Right ventricle myocardium superior (tissue), 1 donor: ENCODE data around the gene BCL2. TPM values are rescaled to one million over a fixed set of nuclear protein-coding genes. Genes with fewer than 3 reads are reported as not detected.
"Not testable (repeated sequence)": the region's sequence is repeated elsewhere in the genome, so short reads cannot be mapped to it uniquely, and the experiment has no call there.

Experiments used
- ATAC-seq: fragments of 200-7000 bp; cut with Tn5 transposase; one replicate; pipeline ENCODE4 v1.9.1; 2020; ENCODE audit warnings: mild to moderate bottlenecking; ENCODE audit not compliant: poor library complexity
- DNase-seq: peaks from one replicate; pipeline ENCODE4 v3.0.0-alpha.2; 2020
- intact Hi-C: fragments of 100-400 bp; cut with DNase I; formaldehyde crosslinking; loops from one replicate; pipeline ENCODE4 v1.11.2; 2022
- total RNA-seq: library from RNA; stranded (reverse); fragmentation: NEBNext Ultra II Directional; extraction: Animal tissue kit (Norgen Biotek cat#: 25700); gene quantifications from one replicate; pipeline ENCODE4 v1.2.1, GENCODE V29; 2021
- donor health status: DM: no; HTN: yes; CAD: no; lungs with severe emphysema.

The BCL2 gene
- total RNA-seq, 1 donor from 2014 or later, result 9.0 TPM

DNA sequence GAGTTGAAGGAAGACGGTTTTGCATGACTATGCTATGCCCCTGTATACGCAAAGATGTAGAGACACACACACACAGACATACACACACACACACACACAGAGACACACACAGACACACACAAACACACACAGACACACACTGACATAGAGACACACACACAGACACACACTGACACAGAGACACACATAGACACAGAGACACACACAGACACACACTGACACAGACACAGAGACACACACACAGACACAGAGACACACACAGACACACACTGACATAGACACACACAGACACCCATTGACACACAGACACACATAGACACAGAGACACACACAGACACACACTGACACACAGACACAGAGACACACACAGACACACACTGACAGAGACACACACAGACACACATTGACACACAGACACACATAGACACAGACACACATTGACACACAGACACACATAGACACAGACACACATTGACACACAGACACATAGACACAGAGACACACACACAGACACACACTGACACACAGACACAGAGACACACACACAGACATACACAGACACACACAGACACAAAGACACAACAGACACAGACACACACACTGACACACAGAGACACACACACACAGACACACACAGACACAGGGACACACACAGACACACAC lies 121.3 kb downstream of the BCL2 start:
- intact Hi-C loops, result no loop called here

DNA sequence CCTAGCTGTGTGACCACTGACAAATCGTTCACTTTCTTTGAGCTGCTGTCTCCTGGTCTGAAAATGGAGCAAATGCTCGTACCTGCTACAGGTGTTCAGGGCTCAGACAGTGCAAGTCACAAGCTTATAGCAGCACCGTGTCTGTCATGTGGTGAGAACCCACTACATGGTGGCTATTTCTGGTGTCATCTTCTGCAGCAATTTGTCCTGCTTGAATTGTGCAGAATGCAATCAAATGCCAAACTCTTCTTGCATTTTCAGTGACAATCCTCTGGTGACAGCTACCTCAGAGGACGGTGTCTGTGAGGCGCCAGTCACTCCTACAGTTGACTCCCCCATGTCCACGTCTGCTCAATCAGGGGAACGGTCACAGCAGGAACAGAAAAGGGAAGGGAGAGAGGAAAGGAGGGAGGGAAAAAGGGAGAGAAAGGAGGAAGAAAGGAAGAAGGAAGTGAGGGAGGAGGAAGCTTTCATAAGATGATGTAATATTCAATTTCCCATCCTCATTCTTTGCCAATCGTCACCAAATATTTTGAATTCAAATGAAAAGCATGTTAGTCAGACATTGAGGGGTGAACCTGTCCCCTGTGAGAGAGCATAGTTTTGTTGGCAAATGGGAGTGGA lies 122.2 kb downstream of the BCL2 start:
- ATAC-seq (no peak), DNase-seq (no peak)
- intact Hi-C loops, result no loop called here

More for the DNA sequence above, 121.3 kb downstream of the BCL2 start:
- no peak for DNase-seq
- no peak for ATAC-seq

DNA sequence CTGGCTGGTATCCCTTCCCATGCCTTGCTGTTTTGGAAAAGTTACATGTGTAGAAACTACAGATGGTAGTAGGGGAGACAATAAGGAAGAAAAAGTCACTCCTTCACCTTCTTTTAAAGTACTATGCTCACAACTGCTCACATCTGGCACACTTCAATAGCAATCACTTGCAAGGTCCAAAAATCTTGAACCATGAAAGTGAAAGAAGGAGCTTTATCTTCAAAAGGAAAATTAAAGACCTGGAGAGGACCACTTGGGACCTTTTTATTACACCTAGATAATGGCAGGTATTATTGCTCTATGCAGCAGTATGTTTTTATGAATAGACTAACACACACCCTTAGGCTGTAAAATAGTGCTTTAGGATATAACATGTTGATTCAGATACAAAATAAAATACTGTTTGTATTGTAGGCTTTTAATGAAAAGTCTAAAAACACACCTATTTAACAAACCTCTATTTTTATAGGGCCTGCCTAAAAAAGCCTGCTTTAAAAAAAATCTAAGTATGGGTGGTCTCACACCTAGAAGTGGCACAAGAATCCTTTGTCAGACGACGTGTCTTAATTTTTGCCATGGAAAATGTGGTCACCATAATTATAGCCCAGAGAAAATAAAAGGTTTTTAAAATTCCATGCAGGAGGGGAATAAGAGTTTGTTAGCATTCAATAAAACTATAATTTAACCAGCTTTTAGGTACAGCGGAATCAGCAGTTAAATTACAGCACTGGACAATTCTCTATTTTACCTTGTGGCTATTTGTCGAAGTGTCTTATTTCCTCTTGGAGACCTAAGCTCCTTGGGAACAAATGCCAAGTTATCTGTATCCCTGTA lies 124.0 kb downstream of the BCL2 start:
- ATAC-seq (no peak), DNase-seq (no peak)
- intact Hi-C loops, result no loop called here

GRCh38 chr18:63192885-63193349 lies 126.7 kb downstream of the BCL2 start:
- DNase-seq (no peak), ATAC-seq (peak; percentile 80)
- intact Hi-C loops, result no loop called here

DNA sequence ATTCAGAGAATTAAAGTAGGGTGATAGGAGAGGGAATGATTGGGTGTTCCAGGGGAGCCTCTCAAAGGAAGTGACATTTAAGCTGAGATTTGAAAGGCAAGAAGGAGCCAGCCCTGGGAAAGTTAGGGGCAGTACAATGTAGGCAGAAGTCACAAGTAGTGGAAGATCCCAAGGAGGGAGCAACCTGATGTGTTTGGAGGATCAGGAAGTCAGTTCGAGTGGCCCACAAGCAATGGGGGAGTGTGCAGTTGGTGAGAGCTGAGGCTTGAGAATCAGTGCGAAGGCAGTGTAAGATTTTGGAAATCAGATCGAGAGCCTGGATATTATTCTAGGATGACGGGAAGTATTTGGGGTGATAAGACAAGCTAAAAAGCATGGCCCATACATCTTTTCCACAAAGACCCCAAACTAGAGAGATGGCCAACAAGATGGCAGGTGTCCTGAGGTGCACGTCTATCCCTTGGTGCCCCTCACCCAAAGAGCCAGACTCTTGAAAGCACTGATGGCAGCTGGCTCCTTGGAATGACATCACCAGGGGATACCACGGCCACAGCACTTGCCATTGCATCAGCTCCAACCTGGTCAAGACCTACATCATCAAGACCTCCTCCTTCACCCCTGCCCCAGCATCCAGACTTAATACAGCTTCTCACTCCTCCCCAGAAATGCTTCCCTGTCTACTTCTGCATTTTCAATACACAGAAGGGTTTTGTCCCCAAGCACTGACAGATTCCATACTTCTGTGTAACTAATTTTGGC lies 127.3 kb downstream of the BCL2 start:
- no peak for ATAC-seq
- DNase-seq, result no peak
- intact Hi-C loops, result no loop called here

DNA sequence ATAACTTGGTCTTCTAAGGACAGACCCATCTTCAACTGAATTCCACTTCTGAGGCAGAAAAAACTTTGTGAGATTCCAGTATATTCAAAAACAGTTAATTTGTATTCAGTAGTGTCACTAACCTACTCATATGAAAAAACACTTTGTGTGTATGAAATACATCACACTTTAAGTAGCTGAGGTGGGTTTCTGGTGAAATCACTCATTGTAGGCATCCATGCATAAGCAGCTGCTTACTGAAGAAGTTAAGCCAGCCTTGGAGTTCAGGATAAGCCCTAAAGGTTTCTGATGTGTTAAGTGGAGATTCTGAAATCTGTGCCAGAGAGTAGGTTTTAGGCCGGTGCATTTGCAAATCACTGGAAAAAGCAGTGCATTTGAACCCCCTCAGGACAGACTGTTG lies 128.2 kb downstream of the BCL2 start:
- no peak for DNase-seq
- no peak for ATAC-seq
- intact Hi-C loops, result no loop called here

GRCh38 chr18:63190838-63191237 lies 128.7 kb downstream of the BCL2 start:
- DNase-seq, intact Hi-C loops, ATAC-seq: not testable (repeated sequence)

GRCh38 chr18:63189817-63190216 lies 129.8 kb downstream of the BCL2 start:
- intact Hi-C loops, result no loop called here
- no peak for DNase-seq
- no peak for ATAC-seq

DNA sequence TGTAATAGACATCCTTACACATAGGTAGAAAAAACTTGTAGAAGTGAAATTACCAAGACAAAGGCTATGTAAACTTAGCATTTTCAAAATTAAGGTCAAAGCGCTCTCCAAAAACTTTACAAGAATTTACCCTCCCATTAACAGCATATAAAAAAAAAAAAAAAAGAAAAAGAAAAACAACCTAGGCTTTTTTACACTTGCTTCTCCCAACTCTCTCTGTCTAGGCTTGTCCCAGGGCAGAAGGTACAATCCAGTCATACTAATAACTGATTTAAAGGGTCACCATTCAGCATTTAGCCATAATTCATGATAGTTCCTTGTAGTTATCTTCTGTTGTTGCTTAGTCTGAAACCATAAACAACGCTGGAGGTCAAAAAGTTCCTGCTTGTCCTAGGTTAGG lies 130.5 kb downstream of the BCL2 start:
- no peak for ATAC-seq
- intact Hi-C loops, result no loop called here
- no peak for DNase-seq

- intact Hi-C loops, result no loop called here
- ATAC-seq (no peak), DNase-seq (no peak)
These were observed 131.6 kb downstream of the BCL2 start for GRCh38 chr18:63187791-63188460.

- ATAC-seq, result peak; percentile 69
- no peak for DNase-seq
- intact Hi-C loops, result no loop called here
These were observed 132.4 kb downstream of the BCL2 start for GRCh38 chr18:63187223-63187574.

DNA sequence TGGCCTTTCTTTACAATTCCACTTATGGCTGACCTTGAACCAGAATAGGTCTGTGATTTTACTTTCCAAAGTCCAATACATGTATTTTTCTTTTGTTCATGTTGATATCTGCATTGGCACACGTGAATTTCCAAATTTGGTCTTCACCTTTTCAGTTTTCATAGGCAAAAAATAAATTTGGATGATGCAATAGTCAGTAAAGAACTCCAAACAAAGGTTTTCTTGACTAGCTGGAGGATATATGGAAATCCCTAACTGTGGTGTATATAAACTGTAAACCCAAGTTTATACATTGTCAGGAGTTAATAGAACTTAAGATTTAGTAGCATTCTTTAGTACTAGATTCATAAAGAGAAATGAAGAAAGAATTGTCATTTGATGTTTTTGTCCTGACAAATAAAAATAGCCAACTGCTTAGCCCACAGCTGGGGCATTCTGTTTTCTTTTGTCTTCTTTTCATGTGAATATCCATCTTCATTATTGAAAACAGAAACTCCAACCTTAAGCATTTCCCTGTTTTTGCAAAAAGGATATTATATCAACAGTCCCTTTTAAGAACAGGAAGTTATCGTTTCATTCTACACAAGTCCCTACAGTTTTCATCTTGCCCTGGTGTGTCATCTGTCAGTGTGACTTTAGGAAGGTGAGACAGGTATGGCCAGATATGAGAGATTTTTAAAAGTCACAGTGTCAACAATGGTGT lies 132.9 kb downstream of the BCL2 start:
- peak; percentile 4 for ATAC-seq
- DNase-seq, result no peak
- intact Hi-C loops, result no loop called here

GRCh38 chr18:63185984-63186383 lies 133.6 kb downstream of the BCL2 start:
- ATAC-seq, result peak; percentile 26
- intact Hi-C loops, result no loop called here
- no peak for DNase-seq

GRCh38 chr18:63183952-63184770 lies 135.4 kb downstream of the BCL2 start:
- ATAC-seq (no peak), DNase-seq (no peak)
- intact Hi-C loops, result no loop called here

DNA sequence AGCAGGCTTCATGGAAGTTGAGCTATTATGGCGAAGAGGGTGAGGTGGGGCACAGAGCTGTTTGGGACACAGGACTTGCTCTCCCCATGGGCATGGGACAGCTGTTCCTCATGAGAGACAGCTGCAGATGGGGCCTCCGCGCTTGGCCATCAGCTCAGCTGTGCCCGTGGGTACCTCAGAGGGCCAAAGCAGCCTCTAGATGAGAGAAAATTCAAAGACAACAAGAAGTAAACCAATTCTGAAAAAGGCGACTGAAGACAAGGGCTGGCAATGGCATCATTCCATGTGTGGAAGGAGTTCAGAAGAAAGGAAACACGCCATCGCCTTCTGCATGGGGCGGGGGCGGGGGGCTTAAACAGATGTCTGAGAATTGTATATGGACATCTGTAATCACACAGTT lies 136.2 kb downstream of the BCL2 start:
- DNase-seq (no peak), ATAC-seq (no peak)
- intact Hi-C loops, result no loop called here

GRCh38 chr18:63182861-63183260 lies 136.7 kb downstream of the BCL2 start:
- DNase-seq (no peak), ATAC-seq (no peak)
- intact Hi-C loops, result no loop called here

DNA sequence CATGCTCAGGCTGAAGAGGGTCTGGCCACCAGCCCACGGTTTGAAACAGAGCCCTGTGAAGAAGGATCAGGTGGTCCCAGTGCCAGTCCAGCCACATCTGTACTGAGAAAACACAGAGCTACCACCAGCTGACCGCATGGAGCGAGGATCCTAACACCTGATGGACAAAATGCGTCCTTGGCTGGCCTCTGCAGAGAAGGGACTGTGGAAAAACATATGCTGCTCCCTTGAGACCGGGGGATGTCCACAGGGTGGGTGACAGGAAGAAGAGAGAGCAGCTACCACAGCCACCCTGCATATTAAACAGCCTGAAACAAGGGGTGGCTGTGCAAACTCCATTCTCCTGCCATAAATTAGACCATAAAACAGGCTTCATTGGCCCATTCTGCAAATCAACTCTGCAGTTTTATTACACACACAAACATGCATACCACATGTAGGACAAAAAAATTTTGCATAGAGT lies 137.2 kb downstream of the BCL2 start:
- ATAC-seq, result no peak
- intact Hi-C loops, result no loop called here

More for the DNA sequence above, 137.2 kb downstream of the BCL2 start:
- DNase-seq, result peak; percentile 56
